ENCODE measurements around the gene SUCNR1. TPM values are rescaled to one million over a fixed set of nuclear protein-coding genes. Genes with fewer than 3 reads are reported as not detected.

SUCNR1 gene
- total RNA-seq, 2 donors from 2014 or later, result 0.26 to 0.33 TPM

- TF ChIP-seq CTCF (IDR thresholded peaks at IDR 0.05), result no peak
- TF ChIP-seq POLR2A (IDR thresholded peaks at IDR 0.05), result no peak
- no peaks in the 10 kb centered on the region for H3K4me1 ChIP-seq
- WGBS, 2 donors, result 37 to 46% methylated on average over 2 of the region's 2 CpGs
- no peak overlapping the region for H3K4me3 ChIP-seq
- H3K27ac ChIP-seq, result no peak overlapping the region
- no peak for DNase-seq
- H3K36me3 ChIP-seq (replicated peaks in 1 of 2; ENCODE audit: insufficient read depth in 1 of 2, low read depth in 2 of 2), result no peaks in the 10 kb centered on the region
- H3K27me3 ChIP-seq, result no peaks in the 10 kb centered on the region
- H3K9me3 ChIP-seq, result no peaks in the 10 kb centered on the region
- ATAC-seq, result no peak
- intact Hi-C loops (cut with DNase I), result no loop called here
Observed at GRCh38 chr3:151900460-151900859, 27.0 kb downstream of the SUCNR1 start.

- H3K4me3 ChIP-seq, result no peak overlapping the region
- ATAC-seq, result no peak
- H3K4me1 ChIP-seq, result no peaks in the 10 kb centered on the region
- no peaks in the 10 kb centered on the region for H3K27me3 ChIP-seq
- TF ChIP-seq POLR2A (IDR thresholded peaks at IDR 0.05), result no peak
- no peak for TF ChIP-seq CTCF (IDR thresholded peaks at IDR 0.05)
- DNase-seq, result no peak
- no peaks in the 10 kb centered on the region for H3K9me3 ChIP-seq
- H3K36me3 ChIP-seq (replicated peaks in 1 of 2; ENCODE audit: insufficient read depth in 1 of 2, low read depth in 2 of 2), result no peaks in the 10 kb centered on the region
- H3K27ac ChIP-seq, result no peak overlapping the region
- intact Hi-C loops (cut with DNase I), result no loop called here
- WGBS, 2 donors, result 35 to 56% methylated on average over 1 of the region's 1 CpG
Observed at GRCh38 chr3:151900884-151901643, 27.6 kb downstream of the SUCNR1 start.

GRCh38 chr3:151901644-151902285 is 28.3 kb downstream of the SUCNR1 start:
- H3K4me1 ChIP-seq, result no peaks in the 10 kb centered on the region
- ATAC-seq, result no peak

GRCh38 chr3:151903501-151903991 is 30.1 kb downstream of the SUCNR1 start:
- H3K4me3 ChIP-seq, result no peak overlapping the region
- DNase-seq (no peak), ATAC-seq (no peak)
- H3K27me3 ChIP-seq, result no peaks in the 10 kb centered on the region
- 35 to 38% methylated on average over 2 of the region's 2 CpGs for WGBS, 2 donors
- intact Hi-C loops (cut with DNase I), result no loop called here
- H3K36me3 ChIP-seq (replicated peaks in 1 of 2; ENCODE audit: insufficient read depth in 1 of 2, low read depth in 2 of 2), result no peaks in the 10 kb centered on the region
- H3K9me3 ChIP-seq, result no peaks in the 10 kb centered on the region
- no peaks in the 10 kb centered on the region for H3K4me1 ChIP-seq
- TF ChIP-seq CTCF (IDR thresholded peaks at IDR 0.05) (no peak), POLR2A (IDR thresholded peaks at IDR 0.05) (no peak)
- H3K27ac ChIP-seq, result no peak overlapping the region

More at GRCh38 chr3:151901644-151902285, 28.3 kb downstream of the SUCNR1 start:
- H3K9me3 ChIP-seq, result no peaks in the 10 kb centered on the region
- 51 to 74% methylated on average over 3 of the region's 3 CpGs for WGBS, 2 donors
- no peak overlapping the region for H3K27ac ChIP-seq
- H3K36me3 ChIP-seq (replicated peaks in 1 of 2; ENCODE audit: insufficient read depth in 1 of 2, low read depth in 2 of 2), result no peaks in the 10 kb centered on the region
- DNase-seq, result no peak
- intact Hi-C loops (cut with DNase I), result no loop called here
- no peak overlapping the region for H3K4me3 ChIP-seq
- H3K27me3 ChIP-seq, result no peaks in the 10 kb centered on the region
- TF ChIP-seq CTCF (IDR thresholded peaks at IDR 0.05) (no peak), POLR2A (IDR thresholded peaks at IDR 0.05) (no peak)
